Measurements from ENCODE around the gene FOXC1.

Gene FOXC1

DNA sequence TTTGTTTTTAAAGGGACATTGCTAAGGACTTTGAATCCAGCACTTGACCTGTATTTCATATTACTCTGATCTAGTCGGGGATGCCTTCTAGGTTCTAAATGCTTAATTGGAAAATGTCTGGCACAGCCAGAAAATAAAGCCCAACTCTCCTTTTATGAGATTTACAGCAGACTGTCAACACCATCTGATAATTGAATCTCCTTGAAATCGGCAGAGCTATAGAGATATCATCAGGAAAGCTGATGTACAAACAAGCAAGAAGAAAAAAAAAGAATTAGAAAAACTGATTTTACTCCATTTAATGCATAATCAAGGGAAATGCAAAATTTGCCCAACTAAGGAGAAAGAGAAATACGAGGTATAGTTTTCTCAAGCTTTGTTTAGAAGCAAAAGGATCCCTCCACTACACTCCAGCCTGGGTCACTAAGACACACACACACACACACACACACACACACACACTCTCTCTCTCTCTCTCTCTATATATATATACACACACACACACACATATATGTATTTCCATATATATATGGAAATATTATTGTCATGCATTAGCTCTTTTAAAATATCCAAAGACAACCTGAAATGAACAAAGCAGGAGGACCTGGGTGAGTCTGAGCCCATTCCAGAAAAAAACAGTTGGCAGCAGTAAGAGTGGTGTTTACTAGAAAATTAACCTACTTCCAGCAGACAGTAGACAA lies 9.5 kb upstream of the FOXC1 start:
- DNase-seq (ENCODE audit: low spot score): no peak

- DNase-seq (ENCODE audit: low spot score): no peak
Measured at GRCh38 chr6:1600764-1601157, 9.0 kb upstream of the FOXC1 start.

DNA sequence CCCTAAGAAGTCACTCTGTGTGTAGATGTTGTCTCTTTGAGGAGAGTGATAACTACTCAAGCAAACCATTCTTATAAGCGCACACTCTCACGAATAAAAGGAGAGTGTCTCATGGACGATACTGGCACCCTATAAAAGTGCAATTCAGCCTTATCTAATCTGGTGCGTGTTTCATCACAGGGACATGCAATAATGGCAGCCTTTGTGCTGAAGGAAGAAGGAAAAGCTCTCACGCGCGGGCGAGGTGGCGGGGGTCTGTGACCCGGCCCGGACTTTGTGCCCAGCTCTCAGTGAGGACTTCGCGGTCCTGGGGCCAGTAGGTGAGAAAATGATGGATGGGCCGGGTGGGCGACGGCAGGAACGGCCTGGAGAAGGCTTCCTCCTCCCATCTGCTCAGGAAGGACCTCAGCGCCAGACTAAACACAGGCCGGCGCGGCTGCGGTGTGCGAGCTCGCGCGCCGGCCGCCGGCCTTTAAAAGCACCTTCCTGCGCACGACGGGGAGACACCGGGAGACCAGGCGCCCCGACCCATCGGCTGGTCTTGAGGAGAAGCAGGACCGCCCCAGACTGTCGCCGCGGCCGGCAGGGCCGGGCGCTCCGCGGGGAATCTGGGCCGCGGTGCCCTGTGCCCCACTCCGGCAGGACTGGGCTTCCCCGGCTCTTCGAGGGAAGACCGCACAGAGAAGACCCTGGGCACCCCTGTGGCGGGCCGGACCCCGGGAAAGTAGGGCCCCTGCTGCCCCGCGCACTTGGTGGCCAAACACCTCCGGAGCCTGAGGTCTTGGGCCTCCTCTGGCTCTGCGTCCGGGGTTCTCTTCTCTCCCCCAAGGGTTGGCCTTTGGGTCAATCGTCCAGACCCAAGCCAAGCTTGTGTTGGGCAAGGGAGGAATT lies 8.3 kb upstream of the FOXC1 start:
- no peak for DNase-seq (ENCODE audit: low spot score)

GRCh38 chr6:1602049-1602713 lies 7.5 kb upstream of the FOXC1 start:
- DNase-seq (ENCODE audit: low spot score): no peak

DNA sequence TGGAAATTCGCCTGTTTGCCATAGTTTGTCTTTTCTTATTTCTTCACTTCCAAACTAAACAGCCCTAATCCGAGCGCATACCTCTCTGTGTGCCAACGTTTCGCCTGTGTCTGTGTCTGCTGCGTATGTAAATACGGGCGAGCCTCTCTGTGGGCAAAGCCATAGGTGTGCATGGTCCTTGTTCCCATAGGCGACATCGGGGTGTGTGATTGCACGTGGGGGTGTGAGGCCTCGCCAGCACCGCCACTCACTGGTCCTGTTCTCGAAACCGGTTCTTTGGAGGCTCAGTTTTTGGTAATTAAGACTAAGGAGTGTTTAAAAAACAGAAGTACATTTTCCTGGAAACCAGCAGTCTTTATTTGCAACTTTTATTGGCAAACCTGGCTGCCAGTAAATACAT lies 6.0 kb upstream of the FOXC1 start:
- no peak for DNase-seq (ENCODE audit: low spot score)

DNA sequence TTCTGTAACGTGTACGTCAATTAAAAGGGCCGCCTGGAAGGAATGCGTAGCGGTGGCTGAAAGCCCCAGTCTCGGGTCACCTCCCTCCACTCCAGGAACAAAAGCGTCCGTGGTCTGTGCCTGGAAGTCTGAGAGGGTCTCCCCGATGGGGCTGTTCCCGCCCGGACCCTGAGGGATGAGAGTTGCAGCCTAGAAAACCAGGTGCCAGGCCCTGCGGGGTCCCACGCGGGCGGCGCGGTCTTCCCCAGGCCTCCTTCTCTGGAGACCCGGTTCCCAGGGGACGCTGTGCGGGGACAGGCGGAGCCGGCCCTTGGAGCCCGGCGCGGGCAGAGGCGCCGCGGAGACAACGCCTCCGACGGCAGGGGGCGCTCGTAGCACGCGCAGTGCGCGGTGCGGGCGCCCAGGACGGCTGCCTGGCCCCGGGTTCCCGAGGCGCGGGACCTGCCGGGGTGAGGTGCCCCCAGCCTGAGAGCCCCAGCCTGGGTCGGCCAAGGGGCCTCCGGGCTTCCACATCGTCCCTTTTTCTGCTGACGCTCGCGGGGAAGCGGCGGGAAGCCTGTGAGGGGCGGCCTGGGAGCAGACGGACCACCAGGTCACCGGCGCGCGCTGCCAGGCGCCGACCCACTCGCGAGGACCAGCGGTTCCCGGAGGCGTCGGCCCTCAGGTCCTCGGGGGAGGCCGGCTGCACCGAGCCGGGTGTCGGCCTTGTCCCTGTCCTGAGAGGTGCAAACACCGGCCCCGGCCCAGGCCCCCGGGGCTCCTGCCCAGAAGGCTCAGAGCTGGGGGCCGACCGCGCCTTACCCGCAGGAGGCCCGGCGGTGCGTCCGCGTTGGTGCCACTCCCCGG lies 5.3 kb upstream of the FOXC1 start:
- peak; percentile 65 for DNase-seq (ENCODE audit: low spot score)

GRCh38 chr6:1605004-1605892 lies 4.5 kb upstream of the FOXC1 start:
- DNase-seq (ENCODE audit: low spot score): no peak

DNA sequence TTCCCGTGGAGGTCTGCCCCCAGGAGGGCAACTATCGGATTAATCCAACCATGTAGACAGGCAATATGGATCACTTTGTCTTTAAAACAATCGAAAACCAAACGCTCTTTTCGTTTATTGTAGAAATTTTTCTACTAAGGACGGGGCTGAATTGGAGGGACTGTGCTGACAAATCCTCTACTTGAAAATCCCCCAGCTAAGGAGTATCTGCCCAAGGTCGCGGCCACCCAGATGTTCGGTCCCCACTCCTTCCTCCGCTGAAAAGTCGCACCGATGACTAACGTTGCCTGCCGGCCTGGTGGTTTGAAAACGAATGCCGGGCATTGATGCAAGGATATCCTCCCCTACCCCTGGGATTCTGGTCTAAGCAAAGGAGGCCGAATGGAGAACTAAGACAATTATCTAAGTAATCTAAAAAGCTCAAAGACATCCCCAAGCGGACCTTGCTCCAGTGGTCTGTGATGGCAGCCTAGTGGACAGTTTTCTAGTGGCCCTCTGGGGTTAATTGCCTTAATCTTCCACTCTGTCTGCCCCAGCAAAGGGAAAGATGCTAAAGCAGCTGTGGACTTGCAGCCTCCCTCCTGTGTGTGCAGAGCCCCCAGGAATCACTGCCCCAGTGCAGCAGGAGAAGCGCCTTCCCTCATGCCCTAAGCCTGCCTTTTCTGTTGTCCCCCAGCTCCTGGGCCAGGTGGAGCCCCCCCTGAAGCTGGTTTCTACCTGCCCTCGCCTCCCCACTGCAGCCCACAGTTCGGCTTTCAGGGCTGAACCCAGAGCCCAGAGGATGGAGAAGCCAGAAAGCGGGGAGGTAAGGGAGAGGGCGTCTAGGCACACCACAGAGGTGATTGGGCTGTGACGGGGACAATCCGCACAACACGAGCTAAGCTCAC lies 3.6 kb upstream of the FOXC1 start:
- no peak for DNase-seq (ENCODE audit: low spot score)

DNA sequence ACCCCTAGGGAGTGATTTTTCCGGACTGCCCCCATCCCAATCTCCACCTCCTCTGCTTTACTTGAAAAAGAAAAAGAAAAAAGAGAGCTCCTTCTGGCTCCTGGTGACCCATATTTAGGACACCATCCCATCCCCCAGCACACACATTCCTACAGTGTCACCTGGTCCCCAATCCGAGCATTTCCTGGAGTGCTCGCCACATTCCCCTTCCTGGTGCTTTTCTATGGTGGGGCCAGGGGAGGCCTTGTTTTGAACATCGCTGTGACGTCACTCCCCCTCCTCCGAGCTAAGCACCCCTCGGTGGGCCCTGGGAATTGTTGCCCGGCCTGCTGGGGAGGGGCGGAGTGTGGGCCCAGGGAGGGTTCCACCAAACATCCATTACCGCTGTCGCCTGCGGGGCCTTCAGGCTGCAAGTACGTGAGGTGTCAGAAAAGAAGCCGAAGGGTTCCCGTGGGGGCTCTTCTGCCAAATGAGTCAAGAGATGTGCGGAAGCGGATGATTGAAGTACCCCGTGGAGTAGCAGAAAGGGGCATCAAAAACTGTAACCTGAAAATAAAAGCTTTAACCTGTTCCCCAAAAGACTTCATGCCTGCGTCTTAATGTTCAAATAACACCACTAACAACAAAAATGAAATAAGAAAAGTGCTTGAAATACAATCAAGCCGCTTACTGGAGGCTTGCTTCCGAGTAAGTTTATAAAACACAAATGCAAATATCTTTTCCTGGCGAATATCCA lies 2.8 kb upstream of the FOXC1 start:
- DNase-seq (ENCODE audit: low spot score): no peak

DNA sequence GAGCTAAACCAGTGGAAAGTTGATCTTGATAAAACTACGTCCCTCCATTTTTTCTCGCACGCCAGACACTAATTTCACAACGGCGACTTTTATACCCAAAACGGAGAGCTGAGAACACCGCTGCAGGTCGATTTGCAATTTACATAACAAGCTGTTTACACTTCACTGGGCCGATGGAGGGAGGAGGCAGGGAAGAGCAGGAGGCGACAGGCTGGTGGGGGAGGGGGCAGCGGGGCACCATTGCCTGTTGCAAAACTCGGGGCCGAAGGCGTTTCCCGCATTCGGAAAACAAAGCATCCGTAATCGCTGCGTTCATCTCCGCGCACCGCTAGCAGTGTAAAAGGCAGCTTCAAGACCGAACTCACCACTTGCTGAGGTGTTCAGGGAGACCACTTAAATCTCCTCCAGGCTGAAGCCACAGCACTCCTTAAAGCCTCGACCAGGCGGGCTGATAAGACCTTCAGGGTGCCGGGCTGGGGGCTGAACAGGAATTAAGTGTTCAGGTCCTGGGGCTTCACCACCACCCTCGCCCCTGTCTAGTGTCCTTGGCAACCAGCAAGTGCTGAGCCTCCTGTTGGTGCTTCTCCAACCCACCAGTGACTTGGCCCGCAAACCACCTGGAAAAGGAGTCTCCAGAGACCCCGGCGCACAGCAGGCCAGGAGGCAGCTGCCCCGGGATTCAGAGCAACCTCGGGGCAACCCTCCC lies 2.0 kb upstream of the FOXC1 start:
- DNase-seq (ENCODE audit: low spot score): no peak

DNA sequence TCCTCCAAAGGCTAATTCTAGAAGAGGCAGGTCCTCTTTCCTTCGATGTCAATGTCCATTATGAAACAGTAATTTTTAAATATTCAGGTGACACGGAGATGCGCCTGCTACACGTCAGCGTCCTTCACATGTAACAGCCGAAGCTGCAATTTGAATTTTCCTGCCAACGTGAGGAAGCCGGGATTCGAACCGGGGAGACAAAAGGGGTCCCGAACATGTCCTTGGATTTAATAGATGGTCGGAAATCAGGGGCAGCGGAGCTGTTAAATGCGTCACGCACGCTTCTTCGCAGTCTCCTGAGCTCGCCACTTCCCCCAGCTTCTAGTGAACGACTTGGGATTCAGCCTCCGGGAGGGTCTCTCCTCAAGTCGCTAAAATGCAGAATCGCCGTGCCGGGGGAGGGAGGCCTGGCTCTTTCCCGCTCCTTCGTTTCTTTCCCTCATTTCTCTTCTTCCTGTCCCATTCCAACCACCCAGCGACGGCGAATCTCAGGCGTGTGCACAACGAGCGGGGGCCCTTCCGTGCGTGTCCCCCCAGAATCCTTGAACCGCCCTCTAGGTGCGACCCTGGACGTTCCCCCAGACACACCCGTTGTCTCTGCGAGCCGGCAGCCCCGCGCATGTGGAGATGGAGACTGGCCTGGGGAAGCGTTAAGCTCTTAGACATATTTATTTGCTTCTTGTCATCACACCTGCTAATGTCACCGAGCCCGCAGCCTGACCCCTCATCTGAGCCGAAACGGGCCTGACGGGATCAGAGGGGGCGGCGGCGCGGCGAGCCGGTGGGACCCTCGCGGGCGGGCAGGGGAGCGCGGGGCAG lies 1.3 kb upstream of the FOXC1 start:
- DNase-seq (ENCODE audit: low spot score): no peak

DNA sequence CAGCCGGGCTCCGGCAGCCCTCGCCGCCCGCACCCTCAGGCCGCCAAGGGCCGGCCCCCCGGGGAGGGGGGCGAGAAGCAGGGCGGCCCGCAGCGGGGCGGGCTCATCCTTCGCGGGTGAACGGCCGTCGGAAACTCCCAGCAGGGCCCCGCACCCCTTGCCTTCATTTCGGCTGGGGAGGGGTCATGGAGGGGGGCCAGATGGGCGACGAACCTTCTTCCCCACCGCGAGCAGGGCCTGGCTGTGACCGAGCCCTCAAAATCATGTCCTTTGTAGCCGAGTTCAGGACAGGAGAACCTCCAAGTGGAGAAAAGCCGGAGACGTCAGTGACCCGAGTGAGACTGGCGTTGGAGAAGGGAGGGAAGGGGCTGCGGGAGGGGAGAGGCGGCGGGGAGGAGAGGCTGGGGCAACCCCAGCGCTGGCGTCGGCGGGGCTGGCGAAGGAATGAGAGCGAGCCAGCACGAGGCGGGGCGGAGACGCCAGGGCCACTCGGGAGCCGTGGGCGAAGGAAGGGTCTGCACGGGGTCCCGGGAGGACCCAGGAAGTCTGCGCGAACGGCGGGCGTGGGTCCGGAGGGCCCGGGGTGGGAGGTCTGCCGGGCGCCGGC lies 571 bp upstream of the FOXC1 start:
- DNase-seq (ENCODE audit: low spot score): no peak

- DNase-seq (ENCODE audit: low spot score): no peak
Measured at GRCh38 chr6:1610497-1611321, 994 bp downstream of the FOXC1 start.

DNA sequence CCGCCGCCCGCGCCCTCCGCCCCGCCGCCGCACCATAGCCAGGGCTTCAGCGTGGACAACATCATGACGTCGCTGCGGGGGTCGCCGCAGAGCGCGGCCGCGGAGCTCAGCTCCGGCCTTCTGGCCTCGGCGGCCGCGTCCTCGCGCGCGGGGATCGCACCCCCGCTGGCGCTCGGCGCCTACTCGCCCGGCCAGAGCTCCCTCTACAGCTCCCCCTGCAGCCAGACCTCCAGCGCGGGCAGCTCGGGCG lies 1.5 kb downstream of the FOXC1 start:
- no peak for DNase-seq (ENCODE audit: low spot score)

- no peak for DNase-seq (ENCODE audit: low spot score)
Measured at GRCh38 chr6:1611572-1612298, 2.0 kb downstream of the FOXC1 start.
